SJCRH30 (cell line): ENCODE results near the gene UTP25. TPM values are rescaled to one million over a fixed set of nuclear protein-coding genes. Genes with fewer than 3 reads are reported as not detected.
"Not testable (repeated sequence)": the region's sequence is repeated elsewhere in the genome, so short reads cannot be mapped to it uniquely, and the experiment has no call there.

Experiments
- DNase-seq, 2 experiments: peaks; one replicate each; pipeline ENCODE4 v3.0.0-alpha.2; 2015 to 2020
- H3K27ac ChIP-seq: fragments of 250-450 bp; sonication (Bioruptor Pico); 2 replicates; pipeline ENCODE4 v1.5.1; 2020; ENCODE audit warnings: mild to moderate bottlenecking, moderate library complexity
- H3K27me3 ChIP-seq: fragments of 250-450 bp; sonication (Bioruptor Pico); 2 replicates; pipeline ENCODE4 v1.5.1; 2020; ENCODE audit warnings: mild to moderate bottlenecking, moderate library complexity
- H3K36me3 ChIP-seq: fragments of 250-450 bp; sonication (Bioruptor Pico); 2 replicates; pipeline ENCODE4 v1.5.1; 2020; ENCODE audit warnings: mild to moderate bottlenecking, moderate library complexity
- H3K4me1 ChIP-seq: fragments of 250-450 bp; sonication (Bioruptor Pico); 2 replicates; pipeline ENCODE4 v1.5.1; 2020; ENCODE audit warnings: mild to moderate bottlenecking, moderate library complexity
- H3K4me3 ChIP-seq: fragments of 250-450 bp; sonication (Bioruptor Pico); 2 replicates; pipeline ENCODE4 v1.5.1; 2020; ENCODE audit warnings: mild to moderate bottlenecking, moderate library complexity
- H3K9me3 ChIP-seq: fragments of 250-450 bp; sonication (Bioruptor Pico); replicated peaks from 2 replicates; pipeline ENCODE4 v1.5.1; 2020; ENCODE audit warnings: mild to moderate bottlenecking, moderate library complexity
- total RNA-seq: library from RNA; depleted of rRNA; stranded (reverse); fragments of >200 nt; shearing (Covaris generic); gene quantifications from 2 replicates; pipeline ENCODE4 v1.2.3, GENCODE V29; 2014; rRNA removed

The UTP25 gene, protein sequence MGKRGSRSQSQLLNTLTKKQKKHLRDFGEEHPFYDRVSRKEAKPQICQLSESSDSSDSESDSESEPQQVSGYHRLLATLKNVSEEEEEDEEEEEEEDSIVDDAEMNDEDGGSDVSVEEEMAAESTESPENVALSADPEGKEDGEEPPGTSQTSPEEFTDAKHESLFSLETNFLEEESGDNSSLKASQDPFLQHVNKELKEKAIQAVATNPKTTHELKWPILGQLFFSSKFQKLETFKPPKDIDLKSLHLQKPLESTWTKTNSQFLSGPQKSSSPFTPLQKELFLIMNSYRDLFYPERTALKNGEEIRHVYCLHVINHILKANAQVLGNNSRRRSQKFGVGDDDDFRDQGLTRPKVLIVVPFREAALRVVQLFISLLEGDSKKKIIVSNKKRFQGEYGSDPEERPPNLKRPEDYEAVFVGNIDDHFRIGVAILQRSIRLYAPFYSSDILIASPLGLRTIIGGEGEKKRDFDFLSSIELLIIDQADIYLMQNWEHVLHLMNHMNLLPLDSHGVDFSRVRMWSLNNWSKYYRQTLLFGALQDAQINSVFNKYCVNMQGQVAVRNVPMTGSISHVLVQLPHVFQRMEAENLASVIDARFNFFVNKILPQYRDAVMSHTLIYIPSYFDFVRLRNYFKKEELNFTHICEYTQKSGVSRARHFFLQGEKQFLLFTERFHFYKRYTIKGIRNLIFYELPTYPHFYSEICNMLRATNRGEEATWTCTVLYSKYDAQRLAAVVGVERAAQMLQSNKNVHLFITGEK
- total RNA-seq = 13.3 and 14.2 TPM in 2 replicates

DNA sequence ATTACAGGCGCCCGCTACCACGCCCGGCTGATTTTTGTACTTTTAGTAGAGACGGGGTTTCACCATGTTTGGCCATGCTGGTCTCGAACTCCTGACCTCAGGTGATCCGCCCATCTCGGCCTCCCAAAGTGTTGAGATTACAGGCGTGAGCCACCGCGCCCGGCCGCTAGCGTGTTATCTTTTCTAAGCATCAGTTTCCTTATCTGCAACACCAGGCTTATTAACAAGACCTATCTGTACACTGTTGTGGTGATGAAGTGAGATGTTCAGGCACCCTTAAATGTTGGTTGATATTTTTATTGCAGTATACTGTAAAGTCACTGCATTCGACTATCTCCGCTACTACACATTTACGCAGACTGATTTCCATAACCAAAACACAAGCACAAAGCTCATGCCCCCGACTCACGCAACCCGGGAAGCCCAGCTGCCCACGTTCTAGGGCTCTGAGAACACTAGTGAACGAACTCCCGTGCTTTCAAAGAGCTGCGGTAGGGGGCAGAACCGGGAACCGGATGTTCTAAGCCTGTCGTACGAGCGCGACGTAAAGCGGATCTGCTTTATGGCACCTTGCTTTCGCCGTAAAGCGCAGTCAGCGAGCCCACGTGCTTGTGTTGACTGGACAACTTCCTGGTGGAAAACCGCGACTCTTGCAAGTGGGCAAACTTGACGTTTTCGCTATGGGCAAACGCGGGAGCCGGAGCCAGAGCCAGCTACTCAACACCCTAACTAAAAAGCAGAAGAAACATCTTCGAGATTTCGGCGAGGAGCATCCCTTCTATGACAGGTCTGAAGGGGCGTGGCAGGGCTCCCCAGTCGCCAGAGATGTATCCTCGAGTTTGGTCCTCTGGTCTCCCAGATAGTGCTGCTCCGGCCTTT, at the start of gene UTP25:
Gene UTP25 (plus strand): TSS at position 589 of the 879 bp plus-strand sequence. CDS start 92 bp downstream, at position 681.
- Histone ChIP-seq H3K27me3 (no peaks in the 10 kb centered on the region), H3K4me3 (peak within 1 kb of the TSS; percentile 76), H3K4me1 (no peaks in the 10 kb centered on the region; the same call in 1 of the 2 replicates), H3K36me3 (peaks cover 18% of the 10 kb centered on the region), H3K27ac (peak within 1 kb of the TSS; percentile 54), H3K9me3 (no peaks in the 10 kb centered on the region)
- peak; percentile 95 to 99 for DNase-seq

GRCh38 chr1:209778102-209778501, 49.7 kb upstream of the UTP25 start:
- Histone ChIP-seq H3K9me3 (no peaks in the 10 kb centered on the region), H3K27ac (no peak overlapping the region), H3K4me3 (no peak overlapping the region), H3K4me1 (no peaks in the 10 kb centered on the region; the same call in 1 of the 2 replicates), H3K27me3 (no peaks in the 10 kb centered on the region), H3K36me3 (no peaks in the 10 kb centered on the region)
- no peak for DNase-seq

GRCh38 chr1:209780268-209780667, 47.5 kb upstream of the UTP25 start:
- Histone ChIP-seq H3K27me3 (no peaks in the 10 kb centered on the region), H3K27ac (no peak overlapping the region), H3K9me3 (peaks cover 1% of the 10 kb centered on the region; the same call in 1 of the 2 replicates), H3K36me3 (no peaks in the 10 kb centered on the region), H3K4me1 (peaks cover 9% of the 10 kb centered on the region; the same call in 1 of the 2 replicates), H3K4me3 (no peak overlapping the region)
- DNase-seq = no peak

DNA sequence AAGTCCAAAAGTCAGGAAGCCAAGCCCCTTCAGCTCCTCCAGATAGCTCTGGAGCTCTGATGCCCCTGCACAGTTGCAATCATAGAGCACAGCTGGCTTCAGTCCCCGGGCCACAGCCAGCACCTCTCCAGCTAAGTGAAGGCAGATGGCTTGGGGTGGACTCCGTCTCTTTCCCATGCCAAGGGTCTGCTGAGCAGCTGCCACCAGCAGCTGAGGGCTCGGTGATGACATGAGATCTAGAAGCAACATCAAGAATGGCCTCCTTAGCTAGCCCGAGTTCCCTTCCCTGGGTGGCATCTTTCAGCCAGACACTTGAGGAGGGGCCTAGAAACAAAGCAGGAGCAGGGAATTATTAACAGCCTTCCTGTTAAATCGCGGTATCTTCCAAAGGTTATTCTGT, 44.4 kb upstream of the UTP25 start:
- peaks cover 3% of the 10 kb centered on the region; the same call in 1 of the 2 replicates for H3K9me3 ChIP-seq
- peak; percentile 33 to 43 for DNase-seq
- H3K4me1 ChIP-seq = peaks cover 9% of the 10 kb centered on the region; the same call in 1 of the 2 replicates
- H3K27me3 ChIP-seq = no peaks in the 10 kb centered on the region
- H3K27ac ChIP-seq = no peak overlapping the region
- H3K4me3 ChIP-seq = peak overlapping the region; percentile 68
- no peaks in the 10 kb centered on the region for H3K36me3 ChIP-seq

- Histone ChIP-seq H3K9me3 (peaks cover 3% of the 10 kb centered on the region; the same call in 1 of the 2 replicates), H3K27ac (peak within 1 kb of the TSS; percentile 68), H3K4me1 (peaks cover 9% of the 10 kb centered on the region; the same call in 1 of the 2 replicates), H3K36me3 (no peaks in the 10 kb centered on the region), H3K4me3 (peak within 1 kb of the TSS; percentile 68), H3K27me3 (no peaks in the 10 kb centered on the region)
- DNase-seq = peak; percentile 99 to 100
Observed at GRCh38 chr1:209784265-209785169, 43.3 kb upstream of the UTP25 start, which contains the start of gene C1orf74. Gene C1orf74 (minus strand): TSS chr1:209784559. CDS start chr1:209783634, 925 bp downstream.

- Histone ChIP-seq H3K4me3 (no peak overlapping the region), H3K9me3 (peaks cover 3% of the 10 kb centered on the region; the same call in 1 of the 2 replicates), H3K27me3 (no peaks in the 10 kb centered on the region), H3K27ac (no peak overlapping the region), H3K4me1 (peaks cover 9% of the 10 kb centered on the region; the same call in 1 of the 2 replicates), H3K36me3 (no peaks in the 10 kb centered on the region)
- DNase-seq = no peak
Observed at GRCh38 chr1:209785592-209785991, 42.2 kb upstream of the UTP25 start.

GRCh38 chr1:209786146-209786545, 41.6 kb upstream of the UTP25 start:
- Histone ChIP-seq H3K27ac (no peak overlapping the region), H3K27me3 (no peaks in the 10 kb centered on the region; the same call in 1 of the 2 replicates), H3K4me1 (peaks cover 9% of the 10 kb centered on the region; the same call in 1 of the 2 replicates), H3K9me3 (peaks cover 3% of the 10 kb centered on the region; the same call in 1 of the 2 replicates), H3K4me3 (no peak overlapping the region), H3K36me3 (no peaks in the 10 kb centered on the region)
- DNase-seq = no peak

- no peaks in the 10 kb centered on the region for H3K36me3 ChIP-seq
- H3K27ac ChIP-seq = no peak overlapping the region
- peaks cover 3% of the 10 kb centered on the region; the same call in 1 of the 2 replicates for H3K9me3 ChIP-seq
- peaks cover 9% of the 10 kb centered on the region; the same call in 1 of the 2 replicates for H3K4me1 ChIP-seq
- no peaks in the 10 kb centered on the region; the same call in 1 of the 2 replicates for H3K27me3 ChIP-seq
- no peak overlapping the region for H3K4me3 ChIP-seq
- DNase-seq = no peak
Observed at GRCh38 chr1:209787551-209787950, 40.2 kb upstream of the UTP25 start.

- H3K27me3 ChIP-seq = no peaks in the 10 kb centered on the region; the same call in 1 of the 2 replicates
- no peak for DNase-seq
- peaks cover 6% of the 10 kb centered on the region; the same call in 1 of the 2 replicates for H3K9me3 ChIP-seq
- H3K27ac ChIP-seq = no peak overlapping the region
- no peak overlapping the region for H3K4me3 ChIP-seq
- no peaks in the 10 kb centered on the region for H3K36me3 ChIP-seq
- H3K4me1 ChIP-seq = peaks cover 3% of the 10 kb centered on the region; the same call in 1 of the 2 replicates
Observed at GRCh38 chr1:209789245-209789644, 38.5 kb upstream of the UTP25 start.

DNA sequence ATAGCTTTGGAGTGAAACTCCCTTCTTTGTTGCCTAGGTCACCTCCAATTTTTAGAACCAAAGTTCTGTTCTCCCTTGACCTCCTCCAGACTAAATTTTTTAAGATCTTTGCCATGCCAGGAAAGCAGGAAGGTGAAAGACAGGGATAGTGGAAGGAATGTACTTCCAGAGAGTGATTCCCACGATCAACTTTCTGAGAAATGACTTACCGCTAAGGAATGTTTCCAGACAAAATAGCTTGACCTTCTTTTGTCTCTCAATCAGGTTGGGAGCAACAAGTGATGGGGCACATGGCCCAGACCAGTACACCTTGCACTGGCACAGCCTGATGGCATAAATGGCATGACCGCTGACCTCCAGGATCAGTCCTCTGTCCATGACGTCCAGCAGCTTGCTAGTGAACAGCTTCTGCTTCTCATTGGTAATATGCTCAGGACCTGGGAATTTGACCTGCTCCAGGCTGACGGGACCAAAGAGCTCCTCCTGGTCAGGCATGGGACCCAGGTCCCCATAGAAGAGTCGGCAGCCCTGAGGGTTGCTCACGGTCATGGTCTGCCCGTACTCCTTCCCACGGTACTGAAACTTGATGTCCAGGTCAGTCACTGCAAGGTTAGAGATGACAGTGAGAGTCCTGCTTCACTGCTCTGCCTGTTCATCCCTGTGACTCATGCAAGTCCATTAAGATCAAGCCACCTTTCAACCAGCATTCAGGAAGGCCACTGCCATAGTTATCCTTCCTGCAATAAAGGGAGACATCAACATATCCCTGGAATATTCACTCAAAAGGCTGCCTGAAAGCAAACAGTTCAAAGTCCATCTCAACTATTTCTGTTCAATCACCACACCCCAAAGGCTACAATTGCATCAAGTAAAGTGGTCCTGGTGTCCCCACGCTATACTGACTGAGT, 37.2 kb upstream of the UTP25 start:
- H3K4me3 ChIP-seq = no peak overlapping the region
- peaks cover 3% of the 10 kb centered on the region for H3K27me3 ChIP-seq
- H3K27ac ChIP-seq = no peak overlapping the region
- no peaks in the 10 kb centered on the region for H3K4me1 ChIP-seq
- DNase-seq = no peak
- H3K36me3 ChIP-seq = no peaks in the 10 kb centered on the region
- H3K9me3 ChIP-seq = 0 out of 2 replicates have a peak, but pooled peaks cover 3% of the 10 kb centered on the region

GRCh38 chr1:209791920-209792319, 35.9 kb upstream of the UTP25 start:
- Histone ChIP-seq H3K27ac (no peak overlapping the region), H3K4me3 (no peak overlapping the region), H3K9me3 (0 out of 2 replicates have a peak, but pooled peaks cover 3% of the 10 kb centered on the region), H3K4me1 (no peaks in the 10 kb centered on the region), H3K27me3 (peaks cover 5% of the 10 kb centered on the region), H3K36me3 (no peaks in the 10 kb centered on the region)
- no peak for DNase-seq

GRCh38 chr1:209793711-209794110, 34.1 kb upstream of the UTP25 start:
- H3K9me3 ChIP-seq, H3K27me3 ChIP-seq, H3K36me3 ChIP-seq, H3K27ac ChIP-seq, DNase-seq, H3K4me1 ChIP-seq, H3K4me3 ChIP-seq: not testable (repeated sequence)
